NCI-H1092 treated with DMSO at 0.1 percent for 48 hours (cell line): Measurements from ENCODE around the gene NMT1.

Source experiments
- DNase-seq: peaks from one replicate; lab custom pipeline; 2025; lab: John Stamatoyannopoulos, UW

The NMT1 gene

GRCh38 chr17:45081047-45081703, 20.1 kb downstream of the NMT1 start:
- DNase-seq: no peak

GRCh38 chr17:45086391-45086790, 25.3 kb downstream of the NMT1 start:
- no peak for DNase-seq

GRCh38 chr17:45086865-45087503, 25.9 kb downstream of the NMT1 start:
- DNase-seq: no peak

- DNase-seq: no peak
Measured at GRCh38 chr17:45087504-45087975, 26.4 kb downstream of the NMT1 start.

GRCh38 chr17:45087978-45088377, 26.9 kb downstream of the NMT1 start:
- no peak for DNase-seq

- no peak for DNase-seq
Measured at GRCh38 chr17:45088741-45089140, 27.6 kb downstream of the NMT1 start.

GRCh38 chr17:45090711-45091110, 29.6 kb downstream of the NMT1 start:
- no peak for DNase-seq

GRCh38 chr17:45091778-45092425, 30.8 kb downstream of the NMT1 start:
- DNase-seq: no peak

- peak; percentile 81 for DNase-seq
Measured at GRCh38 chr17:45092911-45093430, 31.9 kb downstream of the NMT1 start.

GRCh38 chr17:45093444-45094110, 32.5 kb downstream of the NMT1 start:
- no peak for DNase-seq

GRCh38 chr17:45096141-45096540, 35.0 kb downstream of the NMT1 start:
- no peak for DNase-seq

- no peak for DNase-seq
Measured at GRCh38 chr17:45096926-45097325, 35.8 kb downstream of the NMT1 start.

- no peak for DNase-seq
Measured at GRCh38 chr17:45098081-45098868, 37.2 kb downstream of the NMT1 start.

GRCh38 chr17:45098869-45099616, 37.9 kb downstream of the NMT1 start:
- peak; percentile 59 for DNase-seq

- no peak for DNase-seq
Measured at GRCh38 chr17:45101546-45101882, 40.4 kb downstream of the NMT1 start.

- DNase-seq: no peak
Measured at GRCh38 chr17:45101883-45102811, 41.0 kb downstream of the NMT1 start.

GRCh38 chr17:45102856-45103255, 41.7 kb downstream of the NMT1 start:
- no peak for DNase-seq

GRCh38 chr17:45103269-45103795, 42.2 kb downstream of the NMT1 start:
- no peak for DNase-seq

GRCh38 chr17:45104029-45104428, 42.9 kb downstream of the NMT1 start:
- DNase-seq: no peak

- DNase-seq: no peak
Measured at GRCh38 chr17:45104497-45104896, 43.4 kb downstream of the NMT1 start.
